ENCODE measurements around the gene NDUFB2.

DNA sequence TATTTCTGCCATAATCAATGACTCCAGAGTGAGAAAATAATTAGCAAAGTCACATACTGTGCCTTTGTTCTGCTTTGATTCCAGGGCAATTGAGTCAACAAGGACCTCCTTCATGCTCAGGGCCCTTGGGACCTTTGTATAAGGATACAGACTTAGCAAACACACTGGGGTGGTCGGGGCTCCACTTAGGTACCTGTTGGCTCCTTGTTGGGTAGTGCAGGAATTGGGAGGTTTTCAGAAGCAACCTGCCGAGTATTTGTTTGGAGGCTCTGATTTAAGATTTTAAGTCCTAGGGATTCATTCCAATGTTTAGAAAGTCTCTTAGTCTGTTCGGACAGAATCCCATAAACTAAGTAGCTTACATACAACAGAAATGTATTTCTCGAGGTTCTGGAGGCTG, 20.8 kb upstream of the NDUFB2 start:
- no peak for TF ChIP-seq POLR2A (IDR thresholded peaks at IDR 0.05; ENCODE audit: low read depth, low read length)
- no peak for TF ChIP-seq POLR2AphosphoS5 (IDR thresholded peaks at IDR 0.05; ENCODE audit: low read depth, low read length)
- no peak for TF ChIP-seq TAF1 (IDR thresholded peaks at IDR 0.05; ENCODE audit: low read depth, low read length)
- no peak for TF ChIP-seq POU2F2 (IDR thresholded peaks at IDR 0.05; ENCODE audit: low read depth, low read length)

All from GM12891 (cell line).